Activated CD4-positive, alpha-beta T cell treated with anti-CD3 and anti-CD28 coated beads, Interleukin-2, amount 10 ng/mL, durations not matched to agents 24 days and 14 days (primary cell): ENCODE data around the gene KDM1B. TPM values are rescaled to one million over a fixed set of nuclear protein-coding genes. Genes with fewer than 3 reads are reported as not detected.

ENCODE experiments used
- DNase-seq: peaks from one replicate; pipeline ENCODE4 v3.0.0; 2022
- H3K27ac Mint-ChIP-seq: one replicate; pipeline ENCODE4 v1.8.0; 2022; ENCODE audit warnings: mild to moderate bottlenecking, mixed read lengths
- H3K27me3 Mint-ChIP-seq: one replicate; pipeline ENCODE4 v1.8.0; 2022; ENCODE audit warnings: mixed read lengths
- H3K36me3 Mint-ChIP-seq: one replicate; pipeline ENCODE4 v1.8.0; 2022; ENCODE audit warnings: low read depth, mild to moderate bottlenecking, mixed read lengths
- H3K4me1 Mint-ChIP-seq: one replicate; pipeline ENCODE4 v1.8.0; 2021; ENCODE audit warnings: mixed read lengths
- H3K4me3 Mint-ChIP-seq: one replicate; pipeline ENCODE4 v1.8.0; 2022; ENCODE audit warnings: mild to moderate bottlenecking, moderate library complexity, mixed read lengths
- H3K9me3 Mint-ChIP-seq: one replicate; pipeline ENCODE4 v1.8.0; 2021; ENCODE audit warnings: mixed read lengths
- intact Hi-C: fragments of 100-400 bp; cut with micrococcal nuclease; formaldehyde crosslinking; loops from one replicate; pipeline ENCODE4 v1.15.1; 2023
- total RNA-seq: library from RNA; stranded (reverse); gene quantifications from 2 replicates; pipeline ENCODE4 v1.2.3, GENCODE V29; 2022

Gene KDM1B, protein sequence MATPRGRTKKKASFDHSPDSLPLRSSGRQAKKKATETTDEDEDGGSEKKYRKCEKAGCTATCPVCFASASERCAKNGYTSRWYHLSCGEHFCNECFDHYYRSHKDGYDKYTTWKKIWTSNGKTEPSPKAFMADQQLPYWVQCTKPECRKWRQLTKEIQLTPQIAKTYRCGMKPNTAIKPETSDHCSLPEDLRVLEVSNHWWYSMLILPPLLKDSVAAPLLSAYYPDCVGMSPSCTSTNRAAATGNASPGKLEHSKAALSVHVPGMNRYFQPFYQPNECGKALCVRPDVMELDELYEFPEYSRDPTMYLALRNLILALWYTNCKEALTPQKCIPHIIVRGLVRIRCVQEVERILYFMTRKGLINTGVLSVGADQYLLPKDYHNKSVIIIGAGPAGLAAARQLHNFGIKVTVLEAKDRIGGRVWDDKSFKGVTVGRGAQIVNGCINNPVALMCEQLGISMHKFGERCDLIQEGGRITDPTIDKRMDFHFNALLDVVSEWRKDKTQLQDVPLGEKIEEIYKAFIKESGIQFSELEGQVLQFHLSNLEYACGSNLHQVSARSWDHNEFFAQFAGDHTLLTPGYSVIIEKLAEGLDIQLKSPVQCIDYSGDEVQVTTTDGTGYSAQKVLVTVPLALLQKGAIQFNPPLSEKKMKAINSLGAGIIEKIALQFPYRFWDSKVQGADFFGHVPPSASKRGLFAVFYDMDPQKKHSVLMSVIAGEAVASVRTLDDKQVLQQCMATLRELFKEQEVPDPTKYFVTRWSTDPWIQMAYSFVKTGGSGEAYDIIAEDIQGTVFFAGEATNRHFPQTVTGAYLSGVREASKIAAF
- total RNA-seq, result 8.5 and 8.6 TPM in 2 replicates

DNA sequence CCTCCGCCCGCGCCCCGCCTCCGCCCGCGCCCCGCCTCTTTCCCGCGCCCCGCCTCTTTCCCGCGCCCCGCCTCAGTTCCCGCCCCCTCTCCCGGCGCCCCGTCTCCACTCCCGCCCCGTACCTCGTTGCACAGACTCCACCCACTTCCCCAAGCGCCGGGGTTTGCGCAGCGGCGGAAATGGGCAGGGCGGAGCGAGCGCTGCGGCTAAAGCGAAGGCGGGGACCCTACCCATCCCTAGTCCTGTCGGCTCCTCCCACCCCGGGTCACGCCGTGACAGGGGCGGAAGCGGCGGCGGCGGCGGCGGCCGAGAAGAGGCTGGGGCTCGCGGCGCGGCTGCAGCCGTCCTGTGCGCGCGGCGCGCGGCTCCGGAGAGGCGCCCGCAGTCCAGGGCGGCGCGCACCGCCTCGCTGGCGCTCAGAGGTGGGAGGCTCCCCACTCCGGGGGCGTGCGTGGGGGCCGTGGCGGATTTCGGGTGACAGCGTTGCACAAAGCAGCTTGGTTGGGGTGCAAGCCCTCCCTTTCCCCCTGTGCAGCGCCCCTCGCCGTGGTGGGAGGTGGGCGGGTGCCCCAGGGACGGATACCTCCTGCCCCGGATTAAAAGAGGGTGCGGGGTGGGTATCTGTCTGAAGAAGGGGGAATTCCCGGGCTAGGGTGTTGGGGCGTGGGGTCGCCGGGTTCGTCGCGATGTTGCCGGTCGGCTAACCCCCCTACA lies at the start of gene KDM1B:
TSS of gene KDM1B (plus strand) at position 273 of the 714 bp plus-strand sequence. CDS start 4,474 bp downstream, outside the sequence.
- H3K36me3 Mint-ChIP-seq, result peaks cover 4% of the 10 kb centered on the region
- peak within 1 kb of the TSS; percentile 92 for H3K27ac Mint-ChIP-seq
- peaks cover 20% of the 10 kb centered on the region for H3K4me1 Mint-ChIP-seq
- intact Hi-C loops, result loop anchor here (1.0 to 2.0 kb wide), 5 partner anchors 33 to 555 kb away; partner anchors contain the start of genes FAM8A1, NHLRC1 and NUP153
- peak; percentile 100 for DNase-seq
- H3K27me3 Mint-ChIP-seq, result peaks cover 4% of the 10 kb centered on the region
- peaks cover 6% of the 10 kb centered on the region for H3K9me3 Mint-ChIP-seq
- peak within 1 kb of the TSS; percentile 97 for H3K4me3 Mint-ChIP-seq

GRCh38 chr6:18107061-18107460 lies 48.2 kb upstream of the KDM1B start:
- no peak overlapping the region for H3K4me3 Mint-ChIP-seq
- no peaks in the 10 kb centered on the region for H3K4me1 Mint-ChIP-seq
- peaks cover 4% of the 10 kb centered on the region for H3K9me3 Mint-ChIP-seq
- H3K27ac Mint-ChIP-seq, result no peak overlapping the region
- no peak for DNase-seq
- intact Hi-C loops, result no loop called here
- no peaks in the 10 kb centered on the region for H3K36me3 Mint-ChIP-seq
- peaks cover 40% of the 10 kb centered on the region for H3K27me3 Mint-ChIP-seq

- intact Hi-C loops, result loop anchor here (10.0 kb wide), 2 partner anchors 225 to 1095 kb away; no protein-coding TSS in a partner anchor
- Mint-ChIP-seq H3K27me3 (peaks cover 45% of the 10 kb centered on the region), H3K27ac (no peak overlapping the region)
Measured at GRCh38 chr6:18110162-18110561, 45.1 kb upstream of the KDM1B start.

GRCh38 chr6:18115356-18115755 lies 39.9 kb upstream of the KDM1B start:
- H3K9me3 Mint-ChIP-seq, result no peaks in the 10 kb centered on the region
- peaks cover 11% of the 10 kb centered on the region for H3K4me1 Mint-ChIP-seq
- peak overlapping the region; percentile 1 for H3K27ac Mint-ChIP-seq
- peaks cover 57% of the 10 kb centered on the region for H3K27me3 Mint-ChIP-seq
- DNase-seq, result peak; percentile 70
- intact Hi-C loops, result loop anchor here (2.0 to 10.0 kb wide), 4 partner anchors 128 to 1101 kb away; partner anchors contain the start of genes DEK and KIF13A
- peak overlapping the region; percentile 24 for H3K4me3 Mint-ChIP-seq
- no peaks in the 10 kb centered on the region for H3K36me3 Mint-ChIP-seq

More at GRCh38 chr6:18110162-18110561, 45.1 kb upstream of the KDM1B start:
- Mint-ChIP-seq H3K4me1 (peaks cover 4% of the 10 kb centered on the region), H3K4me3 (no peak overlapping the region), H3K9me3 (peaks cover 4% of the 10 kb centered on the region), H3K36me3 (no peaks in the 10 kb centered on the region)
- no peak for DNase-seq

- H3K4me1 Mint-ChIP-seq, result peaks cover 14% of the 10 kb centered on the region
- intact Hi-C loops, result loop anchor here (5.0 to 10.0 kb wide), 3 partner anchors 130 to 1102 kb away; partner anchors contain the start of gene KIF13A
Measured at GRCh38 chr6:18117136-18117535, 38.1 kb upstream of the KDM1B start.

GRCh38 chr6:18118330-18118729 lies 36.9 kb upstream of the KDM1B start:
- no peak for DNase-seq
- Mint-ChIP-seq H3K27me3 (peaks cover 61% of the 10 kb centered on the region), H3K36me3 (no peaks in the 10 kb centered on the region), H3K27ac (no peak overlapping the region), H3K4me3 (no peak overlapping the region), H3K9me3 (no peaks in the 10 kb centered on the region), H3K4me1 (peaks cover 20% of the 10 kb centered on the region)
- intact Hi-C loops, result loop anchor here (5.0 to 10.0 kb wide), 3 partner anchors 131 to 1104 kb away; partner anchors contain the start of gene KIF13A

More at GRCh38 chr6:18117136-18117535, 38.1 kb upstream of the KDM1B start:
- Mint-ChIP-seq H3K27ac (no peak overlapping the region), H3K36me3 (no peaks in the 10 kb centered on the region), H3K4me3 (no peak overlapping the region), H3K27me3 (peaks cover 63% of the 10 kb centered on the region), H3K9me3 (no peaks in the 10 kb centered on the region)
- DNase-seq, result no peak

DNA sequence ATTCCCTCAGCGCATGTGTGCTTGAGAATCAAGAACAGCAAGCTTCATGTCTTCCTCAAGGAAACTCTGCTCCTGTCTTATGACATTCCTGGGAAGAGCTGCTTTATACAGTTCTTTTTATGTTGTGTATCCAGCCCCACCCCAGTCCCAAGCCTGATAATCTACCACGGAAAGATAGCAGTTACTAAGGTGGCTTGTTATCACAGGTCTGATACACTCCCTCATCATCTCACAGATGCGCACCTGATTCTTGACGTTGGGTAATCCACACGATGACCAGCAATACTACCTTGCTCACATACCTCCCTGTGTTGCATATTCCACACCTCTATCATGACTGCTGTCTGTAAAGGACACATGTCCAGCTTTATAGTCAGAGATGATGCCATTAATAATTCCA lies 36.0 kb upstream of the KDM1B start:
- no peak overlapping the region for H3K4me3 Mint-ChIP-seq
- peaks cover 56% of the 10 kb centered on the region for H3K27me3 Mint-ChIP-seq
- H3K9me3 Mint-ChIP-seq, result no peaks in the 10 kb centered on the region
- intact Hi-C loops, result loop anchor here (5.0 to 10.0 kb wide), 3 partner anchors 132 to 1104 kb away; partner anchors contain the start of gene KIF13A
- H3K27ac Mint-ChIP-seq, result no peak overlapping the region
- H3K4me1 Mint-ChIP-seq, result peaks cover 19% of the 10 kb centered on the region
- no peak for DNase-seq
- no peaks in the 10 kb centered on the region for H3K36me3 Mint-ChIP-seq

DNA sequence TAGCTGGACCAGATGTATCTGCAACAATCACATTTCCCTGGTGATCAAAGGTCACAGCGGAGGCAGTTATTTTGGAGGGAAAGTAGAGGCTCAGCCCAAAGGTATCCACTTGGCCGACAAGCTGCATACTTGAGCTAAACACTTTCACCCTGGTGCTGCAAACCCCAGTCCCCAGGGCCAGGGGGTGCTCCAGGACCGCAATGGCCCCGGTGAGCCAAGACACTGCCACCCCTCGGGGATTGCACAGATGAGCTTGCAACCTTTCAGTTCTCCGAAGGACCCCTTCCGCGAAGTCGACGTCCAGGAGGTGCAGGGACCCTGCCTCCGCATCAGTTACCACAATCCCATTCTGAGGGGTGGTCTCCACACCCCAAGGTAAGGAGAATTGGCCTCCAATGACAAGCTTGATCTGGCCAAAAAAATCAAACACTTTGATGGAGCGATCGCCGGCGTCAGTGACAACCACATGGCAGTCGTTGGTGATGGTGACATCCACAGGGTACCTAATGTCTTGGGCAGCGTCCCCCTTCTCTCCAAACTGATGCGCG lies 33.6 kb upstream of the KDM1B start:
- intact Hi-C loops, result loop anchor here (2.0 kb wide), 1 partner anchor 33 kb away; the partner anchor contains the start of genes KDM1B and TPMT
- Mint-ChIP-seq H3K36me3 (no peaks in the 10 kb centered on the region), H3K4me1 (peaks cover 11% of the 10 kb centered on the region), H3K9me3 (no peaks in the 10 kb centered on the region), H3K27ac (no peak overlapping the region), H3K4me3 (peak overlapping the region; percentile 52), H3K27me3 (peaks cover 66% of the 10 kb centered on the region)
- DNase-seq, result no peak

GRCh38 chr6:18122128-18123093 lies 32.8 kb upstream of the KDM1B start, which contains the start of gene NHLRC1:
Gene NHLRC1 (minus strand): TSS chr6:18122677. CDS start chr6:18122606, 71 bp downstream.
- peak; percentile 91 for DNase-seq
- H3K27ac Mint-ChIP-seq, result peak within 1 kb of the TSS; percentile 8
- H3K36me3 Mint-ChIP-seq, result no peaks in the 10 kb centered on the region
- H3K27me3 Mint-ChIP-seq, result peaks cover 61% of the 10 kb centered on the region
- peaks cover 11% of the 10 kb centered on the region for H3K4me1 Mint-ChIP-seq
- peak within 1 kb of the TSS; percentile 85 for H3K4me3 Mint-ChIP-seq
- intact Hi-C loops, result loop anchor here (2.0 kb wide), 1 partner anchor 32 kb away; the partner anchor contains the start of genes KDM1B and TPMT
- H3K9me3 Mint-ChIP-seq, result no peaks in the 10 kb centered on the region

DNA sequence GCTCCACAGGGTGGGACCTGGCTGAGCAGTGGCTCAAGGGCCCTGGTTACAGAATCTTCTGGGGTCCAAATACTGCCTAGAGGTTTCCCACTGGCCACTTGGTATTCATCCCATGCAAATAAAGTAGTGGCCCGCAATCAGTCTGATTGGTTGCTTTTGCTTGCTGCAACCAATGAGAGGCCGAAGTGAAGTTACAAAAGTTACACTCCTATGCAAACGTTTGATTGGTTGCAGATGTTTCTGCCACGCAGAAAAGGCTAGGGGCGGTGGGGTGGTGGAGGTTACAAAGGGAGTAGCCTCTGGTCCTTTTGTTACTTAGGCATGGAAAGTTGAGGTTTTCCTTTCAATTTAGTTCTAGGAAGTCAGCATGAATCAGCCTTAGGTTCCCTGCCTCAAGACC lies 29.1 kb upstream of the KDM1B start:
- no peaks in the 10 kb centered on the region for H3K36me3 Mint-ChIP-seq
- H3K4me3 Mint-ChIP-seq, result no peak overlapping the region
- no peaks in the 10 kb centered on the region for H3K9me3 Mint-ChIP-seq
- H3K27me3 Mint-ChIP-seq, result peaks cover 39% of the 10 kb centered on the region
- intact Hi-C loops, result no loop called here
- DNase-seq, result no peak
- peaks cover 11% of the 10 kb centered on the region for H3K4me1 Mint-ChIP-seq
- H3K27ac Mint-ChIP-seq, result no peak overlapping the region

DNA sequence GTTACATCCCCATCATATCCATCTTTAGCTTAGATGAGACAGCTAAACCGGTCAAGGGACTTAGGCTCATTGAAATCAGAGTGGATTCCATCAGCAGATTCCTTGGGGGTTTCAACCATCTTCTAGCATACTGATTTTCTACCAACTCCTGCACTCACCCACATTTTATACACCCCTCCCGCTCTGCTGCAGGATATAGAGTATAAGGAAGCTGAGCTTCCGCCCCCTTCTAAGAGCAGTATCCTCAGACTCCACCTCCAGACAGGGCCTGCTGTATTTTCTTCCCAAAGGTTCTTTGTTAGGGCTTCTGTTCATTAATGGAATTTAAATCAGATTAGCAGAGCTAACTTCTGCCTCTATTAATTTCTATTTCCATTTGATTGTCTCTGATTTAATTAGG lies 22.9 kb upstream of the KDM1B start:
- Mint-ChIP-seq H3K27ac (no peak overlapping the region), H3K9me3 (no peaks in the 10 kb centered on the region), H3K27me3 (peaks cover 7% of the 10 kb centered on the region), H3K4me1 (peaks cover 2% of the 10 kb centered on the region), H3K4me3 (no peak overlapping the region), H3K36me3 (peaks cover 2% of the 10 kb centered on the region)
- no peak for DNase-seq
- intact Hi-C loops, result no loop called here

GRCh38 chr6:18135171-18135570 lies 20.1 kb upstream of the KDM1B start:
- DNase-seq, result no peak
- Mint-ChIP-seq H3K36me3 (peaks cover 4% of the 10 kb centered on the region), H3K4me1 (peaks cover 2% of the 10 kb centered on the region), H3K9me3 (no peaks in the 10 kb centered on the region), H3K27me3 (no peaks in the 10 kb centered on the region), H3K27ac (no peak overlapping the region), H3K4me3 (no peak overlapping the region)
- intact Hi-C loops, result no loop called here
